Activated naive CD4-positive, alpha-beta T cell treated with anti-CD3 and anti-CD28 coated beads, Interleukin-2, amount 10 ng/mL, durations not matched to agents 7 days and 5 days (primary cell): ENCODE measurements around the gene FGF19.
A peak's percentile ranks its signal among the peaks of the same experiment; 100 is the strongest.

Experiments used
- CTCF ChIA-PET: fragments of 350-600 bp; sonication (Branson Sonifier 250); formaldehyde crosslinking; loops from one replicate; lab custom pipeline; 2021; ENCODE audit warnings: antibody characterized with exemption; lab: Charles Lee
- DNase-seq: peaks from one replicate; pipeline ENCODE4 v3.0.0-alpha.2; 2020
- H3K27ac Mint-ChIP-seq: one replicate; pipeline ENCODE4 v1.8.0; 2021; ENCODE audit warnings: mild to moderate bottlenecking, moderate library complexity, mixed read lengths
- H3K27me3 Mint-ChIP-seq: one replicate; pipeline ENCODE4 v1.8.0; 2021; ENCODE audit warnings: mild to moderate bottlenecking, mixed read lengths
- H3K36me3 Mint-ChIP-seq: one replicate; pipeline ENCODE4 v1.8.0; 2021; ENCODE audit warnings: mixed read lengths
- H3K4me1 Mint-ChIP-seq: one replicate; pipeline ENCODE4 v1.8.0; 2021; ENCODE audit warnings: mixed read lengths
- H3K4me3 Mint-ChIP-seq: one replicate; pipeline ENCODE4 v1.8.0; 2021; ENCODE audit warnings: mild to moderate bottlenecking, moderate library complexity, mixed read lengths
- H3K9me3 Mint-ChIP-seq: one replicate; pipeline ENCODE4 v1.8.0; 2021; ENCODE audit warnings: mixed read lengths

FGF19 gene

DNA sequence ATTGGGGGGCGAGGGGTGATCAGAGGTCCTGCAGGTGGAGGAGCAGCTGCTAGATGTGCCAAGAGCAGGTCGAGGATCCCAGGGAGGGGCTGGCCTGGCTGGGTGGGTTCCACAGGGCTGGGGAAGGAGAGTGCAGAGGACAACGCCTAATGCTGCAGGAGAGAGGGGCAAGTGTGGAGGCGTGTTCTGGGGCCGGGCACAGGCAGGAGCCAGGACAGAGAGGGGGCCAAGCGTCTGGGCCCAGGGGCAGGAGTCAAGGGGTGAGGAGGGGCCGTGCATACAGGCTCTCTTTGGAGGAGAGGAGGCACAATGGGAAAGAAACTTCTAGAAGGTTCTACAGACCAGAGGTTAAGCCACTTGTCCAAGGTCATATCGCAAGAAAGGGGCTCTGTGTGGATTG lies 26.7 kb upstream of the FGF19 start:
- Mint-ChIP-seq H3K4me1 (no peaks in the 10 kb centered on the region), H3K27me3 (peaks cover 46% of the 10 kb centered on the region), H3K27ac (no peak overlapping the region), H3K4me3 (no peak overlapping the region), H3K36me3 (no peaks in the 10 kb centered on the region), H3K9me3 (peaks cover 9% of the 10 kb centered on the region)
- CTCF ChIA-PET = no interaction called here
- DNase-seq = no peak

GRCh38 chr11:69729252-69729651 lies 25.4 kb upstream of the FGF19 start:
- no peaks in the 10 kb centered on the region for H3K36me3 Mint-ChIP-seq
- H3K4me3 Mint-ChIP-seq = no peak overlapping the region
- CTCF ChIA-PET = no interaction called here
- no peaks in the 10 kb centered on the region for H3K4me1 Mint-ChIP-seq
- H3K9me3 Mint-ChIP-seq = peaks cover 4% of the 10 kb centered on the region
- DNase-seq = no peak
- H3K27ac Mint-ChIP-seq = no peak overlapping the region
- H3K27me3 Mint-ChIP-seq = peaks cover 58% of the 10 kb centered on the region

GRCh38 chr11:69727266-69727665 lies 23.4 kb upstream of the FGF19 start:
- H3K27me3 Mint-ChIP-seq = peaks cover 67% of the 10 kb centered on the region
- H3K36me3 Mint-ChIP-seq = no peaks in the 10 kb centered on the region
- H3K27ac Mint-ChIP-seq = no peak overlapping the region
- no peak overlapping the region for H3K4me3 Mint-ChIP-seq
- no peaks in the 10 kb centered on the region for H3K4me1 Mint-ChIP-seq
- CTCF ChIA-PET = no interaction called here
- no peak for DNase-seq
- H3K9me3 Mint-ChIP-seq = no peaks in the 10 kb centered on the region

DNA sequence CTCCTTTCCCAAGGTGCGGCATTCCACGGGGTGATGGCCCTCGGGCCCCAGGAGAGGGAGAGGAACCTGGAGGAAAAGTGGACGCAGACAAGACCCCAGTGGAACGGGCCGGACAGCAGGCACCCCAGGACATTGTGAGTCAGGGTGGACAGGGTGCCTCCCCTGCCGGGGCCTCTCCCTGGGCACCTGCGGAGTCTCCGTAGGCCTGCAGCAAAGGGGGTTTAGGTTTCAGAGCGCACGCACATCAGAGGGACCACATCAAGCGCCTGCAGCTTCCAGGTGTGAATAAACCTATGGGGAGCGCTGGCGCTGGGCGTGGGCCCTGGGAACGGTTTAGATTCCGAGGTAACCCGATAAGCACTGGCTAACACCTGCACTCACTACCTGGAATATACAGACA lies 22.7 kb upstream of the FGF19 start:
- CTCF ChIA-PET = no interaction called here
- Mint-ChIP-seq H3K4me1 (no peaks in the 10 kb centered on the region), H3K4me3 (no peak overlapping the region), H3K36me3 (no peaks in the 10 kb centered on the region), H3K9me3 (no peaks in the 10 kb centered on the region), H3K27ac (no peak overlapping the region), H3K27me3 (peaks cover 74% of the 10 kb centered on the region)
- DNase-seq = no peak

DNA sequence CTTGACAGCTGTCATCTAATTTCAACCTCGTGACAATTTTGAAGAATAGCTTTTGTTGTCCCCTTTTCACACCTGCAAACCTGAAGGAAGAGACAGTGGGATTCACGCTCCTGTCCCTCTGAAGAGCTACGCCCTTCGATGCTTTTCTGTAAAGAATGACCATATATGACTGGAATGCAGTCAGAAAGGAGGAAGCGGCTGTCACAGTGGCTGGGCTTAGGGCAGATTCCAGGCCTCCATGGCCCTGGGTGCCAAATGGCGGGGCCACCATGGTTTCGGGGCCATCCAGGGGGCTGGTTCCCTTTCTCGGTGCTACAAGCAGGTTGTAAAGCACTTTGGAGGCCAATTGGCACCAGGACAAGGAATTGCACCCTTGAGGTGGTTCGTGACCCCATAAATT lies 22.2 kb upstream of the FGF19 start:
- no peaks in the 10 kb centered on the region for H3K9me3 Mint-ChIP-seq
- no peak for DNase-seq
- CTCF ChIA-PET = no interaction called here
- peaks cover 79% of the 10 kb centered on the region for H3K27me3 Mint-ChIP-seq
- no peak overlapping the region for H3K27ac Mint-ChIP-seq
- H3K4me3 Mint-ChIP-seq = no peak overlapping the region
- no peaks in the 10 kb centered on the region for H3K36me3 Mint-ChIP-seq
- H3K4me1 Mint-ChIP-seq = no peaks in the 10 kb centered on the region

DNA sequence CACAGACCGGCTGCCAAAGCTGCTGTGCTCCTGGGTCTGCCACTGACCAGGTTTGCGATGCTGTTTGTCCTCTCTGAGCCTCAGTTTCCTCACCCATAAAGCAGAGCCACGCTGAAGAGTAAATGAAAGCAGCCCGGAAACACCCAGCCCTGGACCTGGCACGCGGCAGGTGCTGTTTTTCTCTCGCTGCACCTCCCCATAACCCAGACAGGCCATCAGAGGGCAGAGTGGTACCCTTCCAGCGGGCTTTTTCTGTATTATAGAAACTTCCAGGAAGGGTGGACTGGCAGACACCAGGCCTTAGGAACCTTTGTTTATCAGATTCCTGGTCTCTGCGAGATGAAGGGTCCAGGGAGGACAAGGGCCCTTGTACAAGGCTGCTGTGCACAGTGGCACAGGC lies 17.9 kb upstream of the FGF19 start:
- H3K27me3 Mint-ChIP-seq = peaks cover 96% of the 10 kb centered on the region
- no peaks in the 10 kb centered on the region for H3K4me1 Mint-ChIP-seq
- no peaks in the 10 kb centered on the region for H3K36me3 Mint-ChIP-seq
- H3K9me3 Mint-ChIP-seq = no peaks in the 10 kb centered on the region
- no peak overlapping the region for H3K4me3 Mint-ChIP-seq
- no peak for DNase-seq
- no peak overlapping the region for H3K27ac Mint-ChIP-seq
- CTCF ChIA-PET = no interaction called here

GRCh38 chr11:69721106-69721505 lies 17.3 kb upstream of the FGF19 start:
- peaks cover 91% of the 10 kb centered on the region for H3K27me3 Mint-ChIP-seq
- no peaks in the 10 kb centered on the region for H3K9me3 Mint-ChIP-seq
- no peak for DNase-seq
- H3K4me3 Mint-ChIP-seq = no peak overlapping the region
- H3K36me3 Mint-ChIP-seq = no peaks in the 10 kb centered on the region
- CTCF ChIA-PET = no interaction called here
- H3K4me1 Mint-ChIP-seq = no peaks in the 10 kb centered on the region
- H3K27ac Mint-ChIP-seq = no peak overlapping the region

- CTCF ChIA-PET = interaction anchor here (1.3 kb wide), 1 partner anchor 170 kb away, joined by 3 read pairs; no protein-coding TSS in a partner anchor
- Mint-ChIP-seq H3K36me3 (no peaks in the 10 kb centered on the region), H3K4me3 (no peak overlapping the region)
These were observed 15.1 kb upstream of the FGF19 start for GRCh38 chr11:69718912-69719311.

DNA sequence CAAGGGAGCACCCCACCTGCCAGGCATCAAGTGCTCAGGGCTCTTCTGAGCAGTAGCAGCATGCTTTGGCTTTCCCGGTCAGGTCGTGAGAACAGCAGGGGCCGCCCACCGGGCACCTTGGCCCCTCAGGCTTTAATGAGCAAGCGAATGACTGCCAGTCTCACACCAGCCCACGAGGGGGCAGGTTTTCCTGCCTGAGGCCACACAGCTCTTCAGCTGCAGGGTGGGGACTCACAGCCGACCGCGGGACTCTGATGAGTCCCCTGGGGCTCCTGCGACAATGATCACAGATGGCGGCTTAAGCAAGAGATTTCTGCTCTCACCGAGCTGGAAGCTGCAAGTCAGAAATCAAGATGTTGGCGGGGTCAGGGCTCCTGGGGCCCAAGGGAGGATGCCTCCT lies 14.3 kb upstream of the FGF19 start:
- Mint-ChIP-seq H3K9me3 (no peaks in the 10 kb centered on the region), H3K27ac (no peak overlapping the region), H3K4me3 (no peak overlapping the region), H3K36me3 (no peaks in the 10 kb centered on the region), H3K27me3 (peaks cover 79% of the 10 kb centered on the region), H3K4me1 (no peaks in the 10 kb centered on the region)
- CTCF ChIA-PET = interaction anchor here (1.2 to 1.3 kb wide), 2 partner anchors 171 to 197 kb away, joined by 3 read pairs; no protein-coding TSS in a partner anchor
- DNase-seq = no peak

More at GRCh38 chr11:69718912-69719311, 15.1 kb upstream of the FGF19 start:
- no peak for DNase-seq
- Mint-ChIP-seq H3K27me3 (peaks cover 86% of the 10 kb centered on the region), H3K4me1 (no peaks in the 10 kb centered on the region), H3K9me3 (no peaks in the 10 kb centered on the region), H3K27ac (no peak overlapping the region)

DNA sequence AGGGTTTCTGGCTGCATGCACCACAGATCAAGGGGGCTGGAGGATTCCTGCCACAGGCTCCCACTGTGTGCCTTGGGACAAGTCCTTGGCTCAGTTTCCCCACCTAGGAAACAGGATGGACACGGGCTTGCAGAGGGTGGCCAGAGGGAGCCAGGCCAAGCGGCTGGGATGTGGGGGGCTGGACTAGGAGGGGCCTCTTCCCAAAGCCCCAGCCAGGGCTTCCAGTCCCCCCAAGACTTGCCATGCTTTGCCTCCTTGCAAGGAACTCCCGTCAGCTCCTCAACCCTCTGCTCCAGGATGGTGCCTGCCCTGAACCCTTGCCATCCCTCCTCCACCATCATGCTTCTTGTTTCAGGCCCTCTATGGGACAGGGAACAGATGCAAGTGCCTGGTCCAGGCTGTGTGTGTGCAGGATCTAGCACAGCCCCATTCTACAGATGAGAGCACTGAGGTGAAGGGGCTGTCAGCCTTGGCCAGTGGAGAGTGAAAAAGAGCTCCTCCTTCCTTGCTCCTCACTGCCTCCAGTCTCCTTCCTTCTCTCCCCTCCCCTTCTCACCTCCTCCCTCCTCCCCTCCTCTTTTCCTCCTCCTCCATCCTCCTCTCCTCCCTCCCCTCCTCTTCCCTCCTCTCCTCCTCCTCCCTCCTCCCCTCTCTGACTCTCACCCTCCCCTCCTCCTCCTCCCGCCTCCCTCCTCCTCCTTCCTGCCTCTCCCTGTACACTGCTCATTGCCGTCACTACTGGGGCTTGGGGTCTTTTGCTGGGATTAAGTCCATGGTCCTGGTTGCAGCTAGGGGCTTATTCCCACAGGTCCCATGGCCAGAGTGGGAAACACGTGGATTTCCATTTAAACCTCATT lies 13.3 kb upstream of the FGF19 start:
- peaks cover under 1% of the 10 kb centered on the region for H3K36me3 Mint-ChIP-seq
- H3K9me3 Mint-ChIP-seq = peaks cover 3% of the 10 kb centered on the region
- no peak overlapping the region for H3K4me3 Mint-ChIP-seq
- H3K4me1 Mint-ChIP-seq = peaks cover 4% of the 10 kb centered on the region
- no peak overlapping the region for H3K27ac Mint-ChIP-seq
- no peak for DNase-seq
- CTCF ChIA-PET = interaction anchor here (1.2 kb wide), 1 partner anchor 198 kb away, joined by 3 read pairs; no protein-coding TSS in a partner anchor
- H3K27me3 Mint-ChIP-seq = peaks cover 78% of the 10 kb centered on the region

- Mint-ChIP-seq H3K4me3 (no peak overlapping the region), H3K27me3 (peaks cover 73% of the 10 kb centered on the region), H3K27ac (no peak overlapping the region), H3K4me1 (peaks cover 11% of the 10 kb centered on the region), H3K36me3 (peaks cover 2% of the 10 kb centered on the region), H3K9me3 (peaks cover 7% of the 10 kb centered on the region)
- CTCF ChIA-PET = no interaction called here
- DNase-seq = no peak
These were observed 12.3 kb upstream of the FGF19 start for GRCh38 chr11:69716099-69716498.

DNA sequence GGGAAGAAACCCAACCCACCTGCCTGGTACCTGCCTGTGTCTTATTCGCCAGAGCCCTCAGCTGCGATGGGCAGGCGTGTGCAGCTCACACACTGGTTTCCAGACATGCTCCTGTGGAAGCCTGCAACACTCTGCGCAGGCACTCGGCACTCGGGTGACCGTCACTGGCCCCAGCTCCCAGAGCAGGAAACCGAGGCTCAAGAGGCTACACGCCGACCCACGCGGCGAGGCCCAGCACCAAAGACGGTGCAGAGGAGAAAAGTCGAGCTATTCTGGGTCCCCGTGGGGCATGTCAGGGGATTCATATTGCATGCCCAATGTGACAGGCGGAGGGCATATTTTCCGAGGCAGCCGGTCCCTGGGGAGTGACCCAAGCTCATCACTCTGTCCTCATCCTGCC lies 11.6 kb upstream of the FGF19 start:
- Mint-ChIP-seq H3K36me3 (peaks cover 2% of the 10 kb centered on the region), H3K9me3 (peaks cover 7% of the 10 kb centered on the region), H3K27me3 (peaks cover 70% of the 10 kb centered on the region), H3K4me1 (peaks cover 11% of the 10 kb centered on the region), H3K4me3 (no peak overlapping the region), H3K27ac (no peak overlapping the region)
- CTCF ChIA-PET = no interaction called here
- DNase-seq = no peak

GRCh38 chr11:69711822-69712801 lies 8.3 kb upstream of the FGF19 start:
- H3K9me3 Mint-ChIP-seq = peaks cover 7% of the 10 kb centered on the region
- H3K27ac Mint-ChIP-seq = no peak overlapping the region
- peaks cover 2% of the 10 kb centered on the region for H3K36me3 Mint-ChIP-seq
- no peak overlapping the region for H3K4me3 Mint-ChIP-seq
- CTCF ChIA-PET = no interaction called here
- peak; percentile 62 for DNase-seq
- peaks cover 11% of the 10 kb centered on the region for H3K4me1 Mint-ChIP-seq
- peaks cover 59% of the 10 kb centered on the region for H3K27me3 Mint-ChIP-seq

DNA sequence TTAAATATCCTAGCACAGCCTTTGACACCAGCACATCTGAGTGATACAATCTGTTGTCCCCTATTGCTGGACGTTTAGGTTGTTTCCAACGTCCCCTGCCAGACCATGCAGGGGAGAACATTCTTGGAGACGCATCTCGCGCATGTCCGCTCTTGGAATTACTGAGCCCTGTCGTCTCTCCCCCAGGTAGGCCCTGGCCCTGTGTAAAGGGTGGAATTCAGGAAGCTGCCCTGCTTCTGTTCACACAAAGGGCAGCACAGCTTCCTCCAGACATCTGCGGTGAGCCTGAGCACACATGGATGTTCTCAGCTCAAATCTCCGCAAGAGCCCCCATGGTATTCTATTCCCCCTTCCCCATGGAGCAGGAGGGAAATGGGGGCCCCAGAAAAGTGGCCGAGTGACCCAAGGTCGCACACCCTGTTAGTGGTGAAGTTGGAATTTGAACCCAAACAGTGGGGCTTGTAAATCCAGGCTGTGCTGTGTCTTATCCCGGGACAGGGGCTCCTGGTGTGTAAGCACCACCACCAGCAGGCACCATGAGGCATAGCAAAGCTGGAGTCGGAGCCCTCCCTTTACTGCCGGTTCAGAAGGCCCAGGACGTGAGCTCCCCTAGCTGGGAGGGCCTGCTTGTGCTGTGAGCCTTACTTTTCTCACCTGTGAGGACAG lies 5.0 kb upstream of the FGF19 start:
- H3K9me3 Mint-ChIP-seq = peaks cover 7% of the 10 kb centered on the region
- peaks cover 73% of the 10 kb centered on the region for H3K27me3 Mint-ChIP-seq
- no peak overlapping the region for H3K4me3 Mint-ChIP-seq
- peaks cover 19% of the 10 kb centered on the region for H3K4me1 Mint-ChIP-seq
- CTCF ChIA-PET = interaction anchor here (2.6 kb wide), 1 partner anchor 133 kb away, joined by 5 read pairs; no protein-coding TSS in a partner anchor
- DNase-seq = no peak
- no peak overlapping the region for H3K27ac Mint-ChIP-seq
- H3K36me3 Mint-ChIP-seq = peaks cover 2% of the 10 kb centered on the region
